GM12891 (cell line): ENCODE results near the gene SEC31A.

ENCODE experiments used
- PAX5 ChIP-seq: IDR thresholded peaks from 2 replicates; pipeline ENCODE4 v1.6.1; 2011; ENCODE audit warnings: low read length, moderate library complexity, mild to moderate bottlenecking; ENCODE audit not compliant: insufficient read depth, severe bottlenecking
- POLR2A ChIP-seq: IDR thresholded peaks from 2 replicates; pipeline ENCODE4 v1.6.1; 2011; ENCODE audit warnings: low read depth, low read length, control low read depth
- POLR2AphosphoS5 ChIP-seq: IDR thresholded peaks from 2 replicates; pipeline ENCODE4 v1.6.1; 2011; ENCODE audit warnings: low read depth, low read length, control low read depth

DNA sequence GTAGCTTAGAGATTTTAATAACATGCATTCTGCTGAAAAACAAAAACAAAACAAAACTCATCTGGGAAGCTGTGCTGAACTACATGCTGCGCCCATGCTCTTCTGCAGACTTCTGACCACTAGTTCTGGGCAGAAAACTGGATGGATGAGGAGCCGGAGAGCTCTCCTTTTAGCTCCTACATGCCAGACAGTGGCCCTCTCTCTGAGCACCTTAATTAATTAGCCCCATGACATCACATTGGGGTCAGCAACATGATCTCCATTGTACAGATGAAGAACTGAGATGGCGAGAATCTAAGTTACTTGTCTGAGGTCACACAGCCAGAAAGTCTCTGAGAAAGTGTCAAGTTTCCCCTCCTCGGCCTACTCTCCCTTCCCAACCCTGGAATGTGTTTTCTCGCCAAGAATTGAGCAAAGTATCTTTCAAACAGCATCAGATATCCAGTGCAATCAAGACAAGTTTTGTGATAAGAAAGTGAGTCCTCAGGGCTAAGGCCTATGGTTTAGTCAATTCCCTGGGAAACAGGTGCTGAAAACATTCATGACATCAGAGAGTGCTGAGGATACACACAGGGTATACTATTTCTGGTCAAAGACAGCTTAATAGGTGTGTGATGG lies 113.9 kb downstream of the SEC31A start:
- no peak for TF ChIP-seq POLR2AphosphoS5
- no peak for TF ChIP-seq POLR2A
- TF ChIP-seq PAX5, result no peak
